ENCODE data around the gene PIP5K1C.

Gene PIP5K1C

DNA sequence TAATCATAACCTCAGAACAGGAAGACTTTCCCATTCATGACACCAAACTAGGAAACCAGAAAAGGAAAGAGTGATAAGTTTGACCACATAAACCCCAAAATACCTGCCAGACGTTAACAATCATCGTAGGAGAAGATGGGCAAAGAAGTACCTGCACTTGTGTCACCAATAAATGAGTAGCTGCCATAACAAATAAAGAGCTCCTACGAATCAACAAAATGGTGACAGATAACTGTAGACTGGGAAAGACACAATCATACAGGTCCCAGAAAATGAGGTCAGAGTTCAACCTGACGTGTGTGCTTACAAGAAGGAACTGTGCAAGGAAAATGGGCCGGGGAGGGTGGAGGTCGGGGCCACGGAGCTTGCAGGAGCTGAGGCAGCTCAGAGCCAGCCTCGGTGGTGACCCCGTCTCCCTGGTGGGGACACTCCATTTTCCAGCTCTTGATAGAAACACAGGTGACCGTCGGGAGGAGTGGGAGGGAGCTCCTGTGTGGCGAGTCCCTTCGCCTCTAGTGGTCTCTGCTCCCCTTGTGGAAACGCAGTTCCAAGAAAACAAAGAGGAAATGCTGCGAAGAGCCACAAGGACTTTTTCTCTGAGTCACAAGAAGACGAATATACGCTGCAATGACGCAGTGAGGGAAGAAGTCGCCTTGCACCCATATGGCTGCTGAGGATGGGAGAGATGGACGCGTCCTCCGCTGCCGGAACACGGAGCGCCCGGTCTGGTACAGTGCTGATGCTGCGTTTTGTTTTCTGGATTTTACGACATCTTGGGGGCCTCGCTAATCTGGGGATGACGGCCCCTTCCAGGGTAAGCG, 9.5 kb downstream of the PIP5K1C start:
- Histone ChIP-seq H3K4me3 (ENCODE audit: low read depth, low read length) (no peak overlapping the region), H3K36me3 (ENCODE audit: control insufficient read depth, insufficient read depth, low read length) (peaks cover 5% of the 10 kb centered on the region), H3K9me3 (ENCODE audit: control insufficient read depth, insufficient read depth, low read length) (no peaks in the 10 kb centered on the region), H3K4me1 (ENCODE audit: control insufficient read depth, insufficient read depth, low read length) (peaks cover 5% of the 10 kb centered on the region), H3K27me3 (ENCODE audit: control insufficient read depth, insufficient read depth, low read length) (no peaks in the 10 kb centered on the region), H3K9ac (ENCODE audit: low read depth, low read length) (no peak overlapping the region)

GRCh38 chr19:3687774-3688706, 12.2 kb downstream of the PIP5K1C start:
- Histone ChIP-seq H3K36me3 (ENCODE audit: control insufficient read depth, insufficient read depth, low read length) (no peaks in the 10 kb centered on the region), H3K4me3 (ENCODE audit: low read depth, low read length) (peak overlapping the region; percentile 41), H3K9me3 (ENCODE audit: control insufficient read depth, insufficient read depth, low read length) (peaks cover 7% of the 10 kb centered on the region), H3K4me1 (ENCODE audit: control insufficient read depth, insufficient read depth, low read length) (peaks cover 8% of the 10 kb centered on the region), H3K27me3 (ENCODE audit: control insufficient read depth, insufficient read depth, low read length) (no peaks in the 10 kb centered on the region), H3K9ac (ENCODE audit: low read depth, low read length) (peak overlapping the region; percentile 60)

DNA sequence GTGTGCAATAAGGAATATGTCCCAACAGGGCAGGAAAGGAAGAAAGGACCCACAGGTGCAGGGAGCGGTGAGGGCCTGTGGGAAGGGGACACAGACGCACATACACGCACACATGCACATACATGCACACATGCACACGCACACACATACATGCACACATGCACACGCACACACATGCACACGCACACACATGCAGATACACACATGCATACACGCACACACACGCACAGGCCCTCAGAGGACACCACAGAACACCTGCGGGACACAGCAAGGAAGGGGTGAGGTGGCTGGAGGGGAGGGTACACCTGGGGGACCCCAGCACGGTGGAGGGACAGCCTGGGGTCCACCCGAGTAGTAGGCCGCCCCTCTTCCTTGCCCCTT, 12.9 kb downstream of the PIP5K1C start:
- H3K9ac ChIP-seq (ENCODE audit: low read depth, low read length) = peak overlapping the region; percentile 60
- peaks cover 10% of the 10 kb centered on the region for H3K4me1 ChIP-seq (ENCODE audit: control insufficient read depth, insufficient read depth, low read length)
- no peaks in the 10 kb centered on the region for H3K27me3 ChIP-seq (ENCODE audit: control insufficient read depth, insufficient read depth, low read length)
- peaks cover 7% of the 10 kb centered on the region for H3K9me3 ChIP-seq (ENCODE audit: control insufficient read depth, insufficient read depth, low read length)
- H3K4me3 ChIP-seq (ENCODE audit: low read depth, low read length) = peak overlapping the region; percentile 41
- H3K36me3 ChIP-seq (ENCODE audit: control insufficient read depth, insufficient read depth, low read length) = no peaks in the 10 kb centered on the region

DNA sequence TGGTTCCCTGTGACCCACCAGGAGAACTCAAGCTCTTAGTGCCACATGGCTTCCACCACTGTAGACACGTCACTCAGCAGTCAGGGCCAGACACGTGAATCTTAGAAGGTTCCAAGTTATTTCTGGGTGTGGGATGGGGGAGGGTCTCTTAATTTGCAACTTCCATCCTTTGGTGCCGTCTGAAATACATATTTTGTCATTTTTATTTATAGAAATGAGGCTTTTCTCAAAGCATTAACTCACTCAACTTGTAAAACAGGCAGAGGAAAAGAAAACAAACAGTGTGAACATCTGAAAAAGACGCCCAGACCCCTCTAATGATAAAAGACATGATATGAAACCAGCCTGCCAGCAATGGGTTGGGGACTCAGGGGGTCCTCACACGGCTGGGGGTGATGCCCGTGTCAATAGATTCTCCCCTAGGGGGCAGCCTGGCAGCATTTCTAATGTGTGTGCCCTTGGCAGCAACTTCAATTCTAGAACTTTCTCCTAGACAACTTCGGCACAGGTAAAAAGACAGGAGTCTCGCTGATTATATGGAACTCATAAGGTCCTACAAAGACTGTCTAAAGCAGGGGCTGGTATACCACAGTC, 15.4 kb downstream of the PIP5K1C start:
- no peak overlapping the region for H3K9ac ChIP-seq (ENCODE audit: low read depth, low read length)
- no peaks in the 10 kb centered on the region for H3K36me3 ChIP-seq (ENCODE audit: control insufficient read depth, insufficient read depth, low read length)
- peaks cover 7% of the 10 kb centered on the region for H3K9me3 ChIP-seq (ENCODE audit: control insufficient read depth, insufficient read depth, low read length)
- peaks cover 20% of the 10 kb centered on the region for H3K4me1 ChIP-seq (ENCODE audit: control insufficient read depth, insufficient read depth, low read length)
- H3K27me3 ChIP-seq (ENCODE audit: control insufficient read depth, insufficient read depth, low read length) = no peaks in the 10 kb centered on the region
- no peak overlapping the region for H3K4me3 ChIP-seq (ENCODE audit: low read depth, low read length)

GRCh38 chr19:3684054-3684816, 16.0 kb downstream of the PIP5K1C start:
- Histone ChIP-seq H3K9ac (ENCODE audit: low read depth, low read length) (no peak overlapping the region), H3K4me3 (ENCODE audit: low read depth, low read length) (peak overlapping the region; percentile 8), H3K4me1 (ENCODE audit: control insufficient read depth, insufficient read depth, low read length) (peaks cover 20% of the 10 kb centered on the region), H3K9me3 (ENCODE audit: control insufficient read depth, insufficient read depth, low read length) (peaks cover 7% of the 10 kb centered on the region), H3K27me3 (ENCODE audit: control insufficient read depth, insufficient read depth, low read length) (no peaks in the 10 kb centered on the region), H3K36me3 (ENCODE audit: control insufficient read depth, insufficient read depth, low read length) (no peaks in the 10 kb centered on the region)

DNA sequence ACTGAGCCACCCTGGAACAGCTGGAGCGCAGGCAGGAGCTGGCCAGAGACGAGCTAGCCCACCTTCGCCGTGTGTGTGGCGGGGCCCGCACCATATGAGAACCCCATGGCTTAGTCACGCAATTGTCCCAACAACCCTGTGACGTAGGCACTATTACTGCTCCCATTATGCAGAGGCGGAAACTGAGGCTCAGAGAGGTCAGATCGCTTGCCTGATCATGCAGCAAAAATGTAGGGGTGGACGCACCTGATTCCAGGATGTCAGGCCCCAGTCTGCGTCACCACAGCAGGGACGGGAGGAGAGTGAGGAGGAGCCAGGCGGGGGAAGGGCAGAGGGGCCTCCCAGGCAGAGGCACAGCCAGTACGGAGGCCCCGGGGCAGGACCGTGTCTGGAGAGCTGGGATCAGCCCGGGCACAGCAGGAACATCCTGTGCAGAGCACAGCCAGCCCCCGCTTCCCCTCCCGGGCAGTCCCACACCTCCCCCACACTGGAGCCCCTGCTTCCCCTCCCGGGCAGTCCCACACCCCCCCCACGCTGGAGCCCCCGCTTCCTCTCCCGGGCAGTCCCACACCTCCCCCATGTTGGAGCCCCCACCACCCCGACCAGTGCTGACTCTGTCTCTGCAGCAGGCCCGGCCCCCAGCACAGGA, 16.7 kb downstream of the PIP5K1C start:
- Histone ChIP-seq H3K27me3 (ENCODE audit: control insufficient read depth, insufficient read depth, low read length) (no peaks in the 10 kb centered on the region), H3K4me1 (ENCODE audit: control insufficient read depth, insufficient read depth, low read length) (peaks cover 20% of the 10 kb centered on the region), H3K9ac (ENCODE audit: low read depth, low read length) (no peak overlapping the region), H3K4me3 (ENCODE audit: low read depth, low read length) (no peak overlapping the region), H3K36me3 (ENCODE audit: control insufficient read depth, insufficient read depth, low read length) (no peaks in the 10 kb centered on the region), H3K9me3 (ENCODE audit: control insufficient read depth, insufficient read depth, low read length) (peaks cover 7% of the 10 kb centered on the region)

DNA sequence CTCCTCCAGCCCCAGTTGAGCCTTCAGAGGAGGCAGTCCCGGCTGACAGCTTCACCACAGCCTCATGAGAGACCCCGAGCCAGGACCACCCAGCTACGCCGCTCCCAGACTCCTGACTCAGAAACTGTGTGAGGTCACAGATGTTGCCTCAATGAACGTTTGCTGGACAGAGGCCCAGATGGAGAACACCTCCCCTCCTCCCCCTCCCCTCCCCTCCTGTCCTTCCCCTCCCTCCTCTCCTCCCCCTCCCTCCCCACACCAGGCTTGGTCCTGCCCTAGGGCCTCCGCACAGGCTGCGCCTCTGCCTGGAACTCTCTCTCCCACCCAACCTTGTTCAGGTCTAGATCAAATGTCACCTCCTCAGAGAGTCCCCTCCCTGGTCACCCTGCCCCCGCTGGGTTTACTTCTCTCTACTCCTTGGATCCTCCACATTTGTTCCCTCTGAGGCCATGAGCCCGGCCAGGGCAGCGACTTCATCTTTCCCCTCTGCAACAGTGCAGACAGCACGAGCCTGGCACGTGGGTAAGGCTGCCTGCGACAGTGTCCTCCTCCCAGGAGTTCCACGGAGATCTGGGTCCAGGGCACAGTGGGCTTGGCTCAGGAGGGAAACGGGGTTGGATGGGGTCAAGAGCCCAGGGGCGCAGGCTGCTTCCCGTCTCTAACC, 17.4 kb downstream of the PIP5K1C start:
- H3K27me3 ChIP-seq (ENCODE audit: control insufficient read depth, insufficient read depth, low read length) = no peaks in the 10 kb centered on the region
- H3K4me1 ChIP-seq (ENCODE audit: control insufficient read depth, insufficient read depth, low read length) = peaks cover 17% of the 10 kb centered on the region
- H3K4me3 ChIP-seq (ENCODE audit: low read depth, low read length) = no peak overlapping the region
- H3K9ac ChIP-seq (ENCODE audit: low read depth, low read length) = no peak overlapping the region
- H3K36me3 ChIP-seq (ENCODE audit: control insufficient read depth, insufficient read depth, low read length) = no peaks in the 10 kb centered on the region
- peaks cover 7% of the 10 kb centered on the region for H3K9me3 ChIP-seq (ENCODE audit: control insufficient read depth, insufficient read depth, low read length)

DNA sequence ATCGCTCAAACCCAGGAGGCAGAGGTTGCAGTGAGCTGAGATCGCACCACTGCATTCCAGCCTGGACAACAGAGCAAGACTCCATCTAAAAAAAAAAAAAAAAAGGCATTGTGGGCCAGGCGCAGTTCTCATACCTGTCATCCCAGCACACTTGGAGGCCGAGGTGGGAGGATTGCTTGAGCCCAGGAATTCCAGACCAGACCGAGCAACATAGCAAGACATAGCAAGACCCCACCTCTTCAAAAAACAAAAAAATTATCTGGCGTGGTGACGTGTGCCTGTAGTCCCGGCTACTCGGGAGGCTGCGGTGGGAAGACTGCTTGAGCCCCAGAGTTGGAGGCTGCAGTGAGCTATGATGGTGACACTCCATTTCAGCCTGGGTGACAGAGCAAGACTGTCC, 18.0 kb downstream of the PIP5K1C start:
- Histone ChIP-seq H3K4me3 (ENCODE audit: low read depth, low read length) (no peak overlapping the region), H3K9me3 (ENCODE audit: control insufficient read depth, insufficient read depth, low read length) (peaks cover 7% of the 10 kb centered on the region), H3K36me3 (ENCODE audit: control insufficient read depth, insufficient read depth, low read length) (no peaks in the 10 kb centered on the region), H3K9ac (ENCODE audit: low read depth, low read length) (no peak overlapping the region), H3K4me1 (ENCODE audit: control insufficient read depth, insufficient read depth, low read length) (peaks cover 16% of the 10 kb centered on the region), H3K27me3 (ENCODE audit: control insufficient read depth, insufficient read depth, low read length) (no peaks in the 10 kb centered on the region)

DNA sequence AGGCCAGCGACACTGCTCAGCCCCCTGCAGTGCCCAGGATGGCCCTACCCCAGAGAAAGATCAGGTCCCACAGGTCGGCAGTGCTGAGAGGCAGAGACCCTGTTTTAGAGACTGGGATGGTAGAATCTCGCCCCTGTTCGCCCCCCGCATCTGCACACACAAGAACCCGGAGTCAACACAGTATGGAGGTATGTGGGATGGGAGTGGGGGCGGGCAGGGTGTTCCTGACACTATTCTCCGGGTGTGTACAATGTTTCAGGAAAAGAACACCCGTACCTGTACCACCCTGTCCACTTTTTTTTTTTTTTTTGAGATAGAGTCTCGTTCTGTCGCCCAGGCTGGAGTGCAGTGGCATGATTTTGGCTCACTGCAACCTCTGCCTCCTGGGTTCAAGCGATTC, 19.3 kb downstream of the PIP5K1C start:
- H3K27me3 ChIP-seq (ENCODE audit: control insufficient read depth, insufficient read depth, low read length) = no peaks in the 10 kb centered on the region
- H3K4me3 ChIP-seq (ENCODE audit: low read depth, low read length) = no peak overlapping the region
- no peaks in the 10 kb centered on the region for H3K36me3 ChIP-seq (ENCODE audit: control insufficient read depth, insufficient read depth, low read length)
- peaks cover 7% of the 10 kb centered on the region for H3K9me3 ChIP-seq (ENCODE audit: control insufficient read depth, insufficient read depth, low read length)
- H3K4me1 ChIP-seq (ENCODE audit: control insufficient read depth, insufficient read depth, low read length) = peaks cover 15% of the 10 kb centered on the region
- H3K9ac ChIP-seq (ENCODE audit: low read depth, low read length) = no peak overlapping the region

DNA sequence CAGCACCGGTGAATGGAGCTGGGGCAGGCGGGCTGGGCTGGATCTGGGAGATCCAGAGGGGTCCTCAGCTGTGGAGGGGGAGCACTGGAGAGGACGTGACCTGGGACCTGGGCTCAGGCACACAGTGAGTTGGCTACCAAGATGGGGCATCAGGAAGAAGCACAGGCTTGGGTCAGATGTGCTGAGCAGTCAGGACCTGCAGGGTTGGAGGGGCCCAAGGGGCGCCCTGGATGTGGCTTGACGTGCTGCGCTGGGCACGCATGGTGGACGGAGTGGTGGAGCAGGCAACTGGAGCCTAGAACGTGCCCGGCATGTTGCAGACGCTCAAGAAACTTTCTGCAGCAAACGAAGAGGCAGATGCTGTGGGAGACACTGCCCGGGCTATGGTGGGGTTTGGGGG, 20.7 kb downstream of the PIP5K1C start:
- H3K4me1 ChIP-seq (ENCODE audit: control insufficient read depth, insufficient read depth, low read length) = peaks cover 15% of the 10 kb centered on the region
- H3K27me3 ChIP-seq (ENCODE audit: control insufficient read depth, insufficient read depth, low read length) = no peaks in the 10 kb centered on the region
- H3K36me3 ChIP-seq (ENCODE audit: control insufficient read depth, insufficient read depth, low read length) = no peaks in the 10 kb centered on the region
- peaks cover 5% of the 10 kb centered on the region for H3K9me3 ChIP-seq (ENCODE audit: control insufficient read depth, insufficient read depth, low read length)
- H3K9ac ChIP-seq (ENCODE audit: low read depth, low read length) = no peak overlapping the region
- no peak overlapping the region for H3K4me3 ChIP-seq (ENCODE audit: low read depth, low read length)
